ENCODE results near the gene HMCN1. TPM values are rescaled to one million over a fixed set of nuclear protein-coding genes. Genes with fewer than 3 reads are reported as not detected.

HMCN1 gene
- total RNA-seq, 1 donor from 2014 or later = not detected

GRCh38 chr1:186125035-186125434, 390.8 kb downstream of the HMCN1 start:
- Mint-ChIP-seq H3K4me3 (no peak overlapping the region), H3K9me3 (no peaks in the 10 kb centered on the region), H3K27me3 (ENCODE audit: insufficient read depth) (no peaks in the 10 kb centered on the region), H3K4me1 (ENCODE audit: low read depth) (no peaks in the 10 kb centered on the region), H3K27ac (no peak overlapping the region), H3K36me3 (ENCODE audit: low read depth) (no peaks in the 10 kb centered on the region)
- intact Hi-C loops (cut with micrococcal nuclease) = no loop called here
- no peak for DNase-seq (ENCODE audit: low spot score)

DNA sequence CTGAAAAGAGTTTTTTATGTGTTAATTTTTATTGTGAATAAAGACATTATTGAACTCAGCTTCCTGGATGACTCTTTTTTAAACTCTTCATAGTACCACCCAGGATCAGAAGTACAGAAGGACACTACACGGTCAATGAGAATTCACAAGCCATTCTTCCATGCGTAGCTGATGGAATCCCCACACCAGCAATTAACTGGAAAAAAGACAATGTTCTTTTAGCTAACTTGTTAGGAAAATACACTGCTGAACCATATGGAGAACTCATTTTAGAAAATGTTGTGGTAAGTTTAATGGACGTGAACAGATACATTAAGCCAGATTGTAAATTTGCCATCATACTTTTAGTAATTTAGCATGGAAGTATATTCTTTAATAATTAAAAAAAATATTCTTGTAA, 391.3 kb downstream of the HMCN1 start:
- no peaks in the 10 kb centered on the region for H3K4me1 Mint-ChIP-seq (ENCODE audit: low read depth)
- no peak overlapping the region for H3K27ac Mint-ChIP-seq
- no peaks in the 10 kb centered on the region for H3K9me3 Mint-ChIP-seq
- H3K4me3 Mint-ChIP-seq = no peak overlapping the region
- H3K36me3 Mint-ChIP-seq (ENCODE audit: low read depth) = no peaks in the 10 kb centered on the region
- H3K27me3 Mint-ChIP-seq (ENCODE audit: insufficient read depth) = no peaks in the 10 kb centered on the region
- intact Hi-C loops (cut with micrococcal nuclease) = no loop called here
- DNase-seq (ENCODE audit: low spot score) = no peak

DNA sequence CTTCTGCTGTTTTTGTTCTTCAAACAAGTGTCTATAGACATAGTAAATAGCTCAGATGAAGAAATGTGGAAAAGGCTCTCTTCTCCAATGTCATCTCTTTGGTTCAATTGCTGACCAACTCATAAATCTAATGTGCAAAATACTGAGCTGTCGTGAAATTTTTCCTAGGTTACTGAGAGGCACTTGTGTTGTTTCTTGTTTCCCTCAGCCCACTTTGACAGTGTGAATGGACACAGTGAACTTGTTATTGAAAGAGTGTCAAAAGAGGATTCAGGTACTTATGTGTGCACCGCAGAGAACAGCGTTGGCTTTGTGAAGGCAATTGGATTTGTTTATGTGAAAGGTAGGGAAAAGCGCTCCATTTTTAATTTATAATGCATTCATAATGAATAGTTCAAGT, 395.6 kb downstream of the HMCN1 start:
- no peak overlapping the region for H3K27ac Mint-ChIP-seq
- H3K4me1 Mint-ChIP-seq (ENCODE audit: low read depth) = no peaks in the 10 kb centered on the region
- H3K9me3 Mint-ChIP-seq = no peaks in the 10 kb centered on the region
- intact Hi-C loops (cut with micrococcal nuclease) = no loop called here
- no peaks in the 10 kb centered on the region for H3K36me3 Mint-ChIP-seq (ENCODE audit: low read depth)
- H3K27me3 Mint-ChIP-seq (ENCODE audit: insufficient read depth) = peaks cover 5% of the 10 kb centered on the region
- H3K4me3 Mint-ChIP-seq = no peak overlapping the region
- DNase-seq (ENCODE audit: low spot score) = no peak

DNA sequence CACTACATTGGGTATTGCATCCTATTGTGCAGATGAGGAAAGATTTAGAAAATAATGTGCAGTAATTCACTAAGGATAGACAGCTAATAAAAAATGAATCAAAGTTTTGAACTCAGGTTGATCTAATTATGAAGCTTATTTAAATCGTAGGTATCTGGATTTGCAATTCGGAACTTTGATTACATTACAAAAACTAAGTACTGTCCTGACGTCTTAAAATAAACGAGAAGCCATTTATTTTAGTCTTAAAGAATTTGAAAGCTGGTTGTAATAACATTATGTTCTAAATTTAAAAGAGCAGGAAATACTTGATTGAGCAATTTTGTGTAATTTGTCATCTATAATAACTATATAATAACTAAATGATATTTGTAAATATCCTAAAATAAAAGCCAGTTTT, 404.9 kb downstream of the HMCN1 start:
- Mint-ChIP-seq H3K9me3 (no peaks in the 10 kb centered on the region), H3K27ac (no peak overlapping the region), H3K27me3 (ENCODE audit: insufficient read depth) (peaks cover 4% of the 10 kb centered on the region), H3K36me3 (ENCODE audit: low read depth) (no peaks in the 10 kb centered on the region), H3K4me1 (ENCODE audit: low read depth) (no peaks in the 10 kb centered on the region), H3K4me3 (no peak overlapping the region)
- intact Hi-C loops (cut with micrococcal nuclease) = no loop called here
- DNase-seq (ENCODE audit: low spot score) = no peak

GRCh38 chr1:186139701-186140100, 405.5 kb downstream of the HMCN1 start:
- Mint-ChIP-seq H3K27ac (no peak overlapping the region), H3K4me1 (ENCODE audit: low read depth) (no peaks in the 10 kb centered on the region), H3K36me3 (ENCODE audit: low read depth) (no peaks in the 10 kb centered on the region), H3K9me3 (no peaks in the 10 kb centered on the region), H3K4me3 (no peak overlapping the region), H3K27me3 (ENCODE audit: insufficient read depth) (peaks cover 4% of the 10 kb centered on the region)
- no peak for DNase-seq (ENCODE audit: low spot score)
- intact Hi-C loops (cut with micrococcal nuclease) = no loop called here

DNA sequence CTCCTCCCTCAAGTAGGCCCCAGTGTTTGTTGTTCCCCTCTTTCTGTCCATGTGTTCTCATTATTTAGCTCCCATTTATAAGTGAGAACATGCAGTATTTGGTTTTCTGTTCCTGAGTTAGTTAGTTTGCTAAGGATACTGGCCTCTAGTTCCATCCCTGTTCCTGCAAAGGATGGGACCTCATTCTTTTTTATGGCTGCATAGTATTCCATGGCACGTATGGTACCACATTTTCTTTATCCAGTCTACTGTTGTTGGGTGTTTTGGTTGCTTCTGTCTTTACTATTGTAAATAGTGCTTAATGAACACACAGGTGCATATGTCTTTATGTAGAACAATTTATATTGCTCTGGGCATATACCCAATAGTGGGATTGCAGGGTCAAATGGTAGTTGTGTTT, 408.0 kb downstream of the HMCN1 start:
- H3K4me3 Mint-ChIP-seq = no peak overlapping the region
- DNase-seq (ENCODE audit: low spot score) = no peak
- H3K27me3 Mint-ChIP-seq (ENCODE audit: insufficient read depth) = peaks cover 3% of the 10 kb centered on the region
- no peak overlapping the region for H3K27ac Mint-ChIP-seq
- H3K4me1 Mint-ChIP-seq (ENCODE audit: low read depth) = no peaks in the 10 kb centered on the region
- H3K36me3 Mint-ChIP-seq (ENCODE audit: low read depth) = no peaks in the 10 kb centered on the region
- no peaks in the 10 kb centered on the region for H3K9me3 Mint-ChIP-seq
- intact Hi-C loops (cut with micrococcal nuclease) = no loop called here

DNA sequence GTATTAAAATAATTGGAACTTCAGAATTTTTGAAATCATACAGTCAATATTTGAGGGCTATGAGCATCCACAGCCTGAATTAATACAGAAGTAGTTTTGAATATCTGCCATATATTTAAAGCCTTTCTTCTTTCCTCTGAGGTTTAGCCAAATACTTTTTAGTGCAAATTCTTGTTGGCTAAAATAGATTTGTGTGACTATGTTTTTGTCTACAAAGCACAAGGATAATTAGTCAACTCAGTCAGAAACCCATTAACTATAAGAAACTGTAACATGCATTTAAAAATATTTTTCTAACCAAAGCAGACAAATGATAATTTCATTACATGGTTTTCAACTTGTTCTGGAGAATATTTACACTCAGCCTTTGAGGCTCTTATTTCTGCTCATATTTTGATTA, 408.7 kb downstream of the HMCN1 start:
- H3K4me1 Mint-ChIP-seq (ENCODE audit: low read depth) = no peaks in the 10 kb centered on the region
- no peak overlapping the region for H3K4me3 Mint-ChIP-seq
- no peaks in the 10 kb centered on the region for H3K36me3 Mint-ChIP-seq (ENCODE audit: low read depth)
- no peak overlapping the region for H3K27ac Mint-ChIP-seq
- DNase-seq (ENCODE audit: low spot score) = no peak
- peaks cover 3% of the 10 kb centered on the region for H3K27me3 Mint-ChIP-seq (ENCODE audit: insufficient read depth)
- H3K9me3 Mint-ChIP-seq = no peaks in the 10 kb centered on the region
- intact Hi-C loops (cut with micrococcal nuclease) = no loop called here

DNA sequence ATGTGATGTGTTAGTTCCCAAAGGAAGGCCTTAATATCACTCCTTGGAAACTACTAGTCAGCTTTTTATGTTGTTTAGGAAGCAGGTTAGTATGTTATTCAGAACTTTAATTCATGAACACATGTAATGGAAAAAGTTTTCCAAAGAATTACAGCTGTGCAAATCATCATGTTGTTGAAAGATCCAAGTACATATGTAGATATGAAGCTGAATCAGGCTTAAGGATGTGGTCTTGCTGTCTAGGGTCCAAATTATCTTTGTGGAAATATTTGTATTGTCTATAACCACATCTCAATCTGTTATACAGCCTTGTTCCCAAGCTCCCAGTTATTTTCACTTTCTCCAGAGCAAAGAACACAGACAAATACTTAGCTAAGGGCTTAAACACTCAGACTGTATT, 409.3 kb downstream of the HMCN1 start:
- H3K27ac Mint-ChIP-seq = no peak overlapping the region
- H3K4me1 Mint-ChIP-seq (ENCODE audit: low read depth) = no peaks in the 10 kb centered on the region
- no peaks in the 10 kb centered on the region for H3K36me3 Mint-ChIP-seq (ENCODE audit: low read depth)
- intact Hi-C loops (cut with micrococcal nuclease) = no loop called here
- H3K4me3 Mint-ChIP-seq = no peak overlapping the region
- H3K27me3 Mint-ChIP-seq (ENCODE audit: insufficient read depth) = peaks cover 3% of the 10 kb centered on the region
- no peaks in the 10 kb centered on the region for H3K9me3 Mint-ChIP-seq
- no peak for DNase-seq (ENCODE audit: low spot score)

DNA sequence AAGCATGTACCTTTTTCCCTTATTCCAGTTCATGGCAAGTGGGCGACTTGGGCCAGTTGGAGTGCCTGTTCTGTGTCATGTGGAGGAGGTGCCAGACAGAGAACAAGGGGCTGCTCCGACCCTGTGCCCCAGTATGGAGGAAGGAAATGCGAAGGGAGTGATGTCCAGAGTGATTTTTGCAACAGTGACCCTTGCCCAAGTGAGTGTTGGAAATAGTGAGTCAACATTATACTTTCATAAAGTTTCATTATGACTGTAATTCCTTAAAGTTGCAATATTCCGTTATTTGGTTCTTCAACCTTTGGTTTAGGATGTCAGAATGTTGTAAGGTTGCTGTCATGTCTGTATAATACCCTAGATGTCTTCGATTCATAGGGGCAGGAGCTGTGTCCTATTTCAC, 410.3 kb downstream of the HMCN1 start:
- no peak for DNase-seq (ENCODE audit: low spot score)
- Mint-ChIP-seq H3K36me3 (ENCODE audit: low read depth) (no peaks in the 10 kb centered on the region), H3K9me3 (no peaks in the 10 kb centered on the region)

DNA sequence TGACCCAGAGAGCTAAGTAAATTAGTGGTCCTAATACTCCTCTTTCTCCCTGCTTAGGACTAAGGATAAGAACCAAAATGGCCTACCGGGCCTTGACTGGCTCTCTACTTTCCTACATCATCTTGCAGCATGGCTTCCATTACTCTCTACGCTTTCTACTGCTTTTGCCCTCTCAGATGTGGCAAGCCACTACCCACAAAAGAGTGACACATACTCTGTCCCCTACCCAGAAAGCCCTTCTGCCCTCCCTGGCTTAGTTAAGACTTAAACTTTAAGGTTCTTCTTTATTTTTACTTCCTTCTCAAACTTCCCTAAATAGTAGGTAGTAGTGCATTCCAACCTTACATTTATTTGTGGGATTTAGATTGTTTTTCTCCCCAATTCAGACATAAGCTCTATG, 412.8 kb downstream of the HMCN1 start:
- Mint-ChIP-seq H3K4me3 (no peak overlapping the region), H3K27me3 (ENCODE audit: insufficient read depth) (no peaks in the 10 kb centered on the region)
- intact Hi-C loops (cut with micrococcal nuclease) = no loop called here

More for the DNA sequence above, 410.3 kb downstream of the HMCN1 start:
- H3K4me1 Mint-ChIP-seq (ENCODE audit: low read depth) = no peaks in the 10 kb centered on the region
- H3K27me3 Mint-ChIP-seq (ENCODE audit: insufficient read depth) = no peaks in the 10 kb centered on the region
- intact Hi-C loops (cut with micrococcal nuclease) = no loop called here
- no peak overlapping the region for H3K27ac Mint-ChIP-seq
- H3K4me3 Mint-ChIP-seq = no peak overlapping the region

DNA sequence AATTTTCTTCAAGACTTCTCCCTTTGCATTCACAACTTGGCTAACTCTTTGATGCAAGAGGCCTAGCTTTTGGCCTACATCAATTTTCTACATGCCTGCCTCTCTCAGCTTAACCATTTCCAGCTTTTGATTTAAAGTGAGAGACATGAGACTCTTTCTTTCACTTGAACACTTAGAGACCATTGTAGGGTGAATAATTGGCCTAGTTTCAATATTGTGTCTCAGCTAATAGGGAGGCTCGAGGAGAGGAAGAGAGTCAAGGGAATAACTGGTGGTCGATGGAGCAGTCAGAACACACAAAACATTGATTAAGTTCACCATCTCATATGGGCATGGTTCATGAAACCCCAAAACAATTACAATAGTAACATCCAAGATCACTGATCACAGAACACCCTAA, 415.4 kb downstream of the HMCN1 start:
- Mint-ChIP-seq H3K4me1 (ENCODE audit: low read depth) (no peaks in the 10 kb centered on the region), H3K27me3 (ENCODE audit: insufficient read depth) (peaks cover 3% of the 10 kb centered on the region), H3K4me3 (no peak overlapping the region), H3K27ac (no peak overlapping the region), H3K9me3 (no peaks in the 10 kb centered on the region), H3K36me3 (ENCODE audit: low read depth) (no peaks in the 10 kb centered on the region)
- no peak for DNase-seq (ENCODE audit: low spot score)
- intact Hi-C loops (cut with micrococcal nuclease) = no loop called here

More for the DNA sequence above, 412.8 kb downstream of the HMCN1 start:
- no peaks in the 10 kb centered on the region for H3K36me3 Mint-ChIP-seq (ENCODE audit: low read depth)
- no peak overlapping the region for H3K27ac Mint-ChIP-seq
- H3K4me1 Mint-ChIP-seq (ENCODE audit: low read depth) = no peaks in the 10 kb centered on the region
- no peak for DNase-seq (ENCODE audit: low spot score)
- H3K9me3 Mint-ChIP-seq = no peaks in the 10 kb centered on the region

DNA sequence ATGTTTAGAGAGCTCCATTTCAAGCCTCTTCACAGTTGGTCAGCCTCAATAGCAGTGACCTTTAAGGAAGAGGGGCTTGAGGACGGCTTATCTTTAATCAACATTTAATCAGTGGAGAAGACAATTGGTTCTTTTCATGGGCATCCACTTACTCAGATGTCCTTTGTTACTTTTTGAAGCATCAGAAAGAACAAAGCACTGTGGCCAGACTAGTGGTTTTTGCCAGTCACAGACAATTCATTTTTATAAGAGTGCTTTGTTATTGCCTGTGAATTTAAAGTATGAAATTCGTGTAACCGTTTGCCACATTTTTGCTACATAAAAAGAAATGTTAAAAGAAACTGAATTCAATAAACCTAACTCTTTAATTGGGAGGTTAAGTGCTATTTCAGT, 418.0 kb downstream of the HMCN1 start:
- intact Hi-C loops (cut with micrococcal nuclease) = no loop called here
- Mint-ChIP-seq H3K36me3 (ENCODE audit: low read depth) (no peaks in the 10 kb centered on the region), H3K4me3 (no peak overlapping the region), H3K27me3 (ENCODE audit: insufficient read depth) (peaks cover 3% of the 10 kb centered on the region), H3K4me1 (ENCODE audit: low read depth) (no peaks in the 10 kb centered on the region), H3K9me3 (no peaks in the 10 kb centered on the region), H3K27ac (no peak overlapping the region)
- DNase-seq (ENCODE audit: low spot score) = no peak

DNA sequence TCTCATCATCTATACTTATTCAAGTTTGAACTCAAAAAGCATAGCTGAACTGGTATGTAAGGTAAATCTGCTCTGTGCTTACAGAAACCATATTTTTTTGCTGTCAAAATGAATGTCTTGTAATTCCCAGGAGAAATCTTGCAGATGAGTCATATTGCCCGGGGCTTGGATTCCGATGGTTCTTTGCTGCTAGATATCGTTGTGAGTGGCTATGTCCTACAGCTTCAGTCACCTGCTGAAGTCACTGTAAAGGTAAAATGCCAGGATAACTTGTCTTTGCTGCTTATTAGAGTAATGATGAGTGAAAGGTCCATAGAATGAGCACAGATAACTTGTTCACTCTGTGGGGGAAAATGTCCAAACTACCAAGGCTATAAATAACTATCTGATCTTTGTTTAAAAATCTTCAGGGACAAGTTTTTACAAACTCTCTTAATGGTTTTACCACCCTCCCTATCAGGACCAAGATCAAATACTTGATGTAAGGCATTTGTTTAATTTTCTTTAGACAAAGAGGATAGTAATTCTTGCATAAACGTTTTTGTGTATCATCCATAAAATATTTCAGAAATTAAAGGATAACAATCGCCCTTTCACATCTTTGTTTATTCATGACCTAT, 418.5 kb downstream of the HMCN1 start:
- H3K27ac Mint-ChIP-seq = no peak overlapping the region
- intact Hi-C loops (cut with micrococcal nuclease) = no loop called here
- DNase-seq (ENCODE audit: low spot score) = no peak
- no peaks in the 10 kb centered on the region for H3K9me3 Mint-ChIP-seq
- no peaks in the 10 kb centered on the region for H3K4me1 Mint-ChIP-seq (ENCODE audit: low read depth)
- H3K4me3 Mint-ChIP-seq = no peak overlapping the region
- no peaks in the 10 kb centered on the region for H3K36me3 Mint-ChIP-seq (ENCODE audit: low read depth)
- H3K27me3 Mint-ChIP-seq (ENCODE audit: insufficient read depth) = peaks cover 3% of the 10 kb centered on the region

DNA sequence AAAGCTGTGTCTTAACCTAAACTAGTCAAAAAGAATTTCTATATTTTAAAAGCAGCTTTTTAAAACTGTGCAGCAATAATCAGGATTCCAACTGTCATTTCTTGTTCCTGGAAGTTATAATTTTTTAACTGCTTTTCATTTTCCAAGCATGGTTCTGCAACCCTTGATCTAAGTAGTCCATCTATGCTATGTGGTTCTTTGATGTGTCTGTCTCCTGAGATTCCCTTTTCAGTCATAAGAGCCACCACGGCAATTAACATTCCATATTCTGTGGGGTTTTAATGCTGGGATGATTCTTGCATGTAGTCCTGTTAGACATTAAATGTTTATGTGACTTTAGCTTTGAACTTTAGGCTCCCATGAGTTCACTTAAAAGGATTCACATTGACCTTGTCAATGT, 420.5 kb downstream of the HMCN1 start:
- no peaks in the 10 kb centered on the region for H3K36me3 Mint-ChIP-seq (ENCODE audit: low read depth)
- no peak for DNase-seq (ENCODE audit: low spot score)
- no peaks in the 10 kb centered on the region for H3K4me1 Mint-ChIP-seq (ENCODE audit: low read depth)
- no peaks in the 10 kb centered on the region for H3K9me3 Mint-ChIP-seq
- no peak overlapping the region for H3K4me3 Mint-ChIP-seq
- H3K27ac Mint-ChIP-seq = no peak overlapping the region
- peaks cover 4% of the 10 kb centered on the region for H3K27me3 Mint-ChIP-seq (ENCODE audit: insufficient read depth)
- intact Hi-C loops (cut with micrococcal nuclease) = loop anchor here (1.0 kb wide), 2 partner anchors 58 to 171 kb away; no protein-coding TSS in a partner anchor
